SKM-1 treated with dmso at 0.1 percent for 144 hours (cell line): ENCODE results near the gene METTL24.
"Not testable (repeated sequence)": the region's sequence is repeated elsewhere in the genome, so short reads cannot be mapped to it uniquely, and the experiment has no call there.

Experiments
- DNase-seq: peaks from one replicate; lab custom pipeline; 2025; ENCODE audit not compliant: unreplicated experiment; lab: John Stamatoyannopoulos, UW

The METTL24 gene

DNA sequence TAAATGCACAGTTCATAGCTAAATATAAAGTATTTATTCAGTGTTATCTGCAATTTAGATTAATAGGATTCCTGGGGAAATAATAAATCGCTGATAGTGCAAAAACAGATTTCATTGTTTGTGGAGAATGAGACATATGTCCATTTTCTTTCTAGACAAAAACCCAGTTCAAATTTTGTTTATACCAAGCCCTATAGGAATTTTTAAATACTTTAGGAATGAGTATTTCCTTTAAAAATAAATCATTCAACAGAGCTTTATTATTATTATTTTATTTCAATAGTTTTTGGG, 86.5 kb downstream of the METTL24 start:
- no peak for DNase-seq

DNA sequence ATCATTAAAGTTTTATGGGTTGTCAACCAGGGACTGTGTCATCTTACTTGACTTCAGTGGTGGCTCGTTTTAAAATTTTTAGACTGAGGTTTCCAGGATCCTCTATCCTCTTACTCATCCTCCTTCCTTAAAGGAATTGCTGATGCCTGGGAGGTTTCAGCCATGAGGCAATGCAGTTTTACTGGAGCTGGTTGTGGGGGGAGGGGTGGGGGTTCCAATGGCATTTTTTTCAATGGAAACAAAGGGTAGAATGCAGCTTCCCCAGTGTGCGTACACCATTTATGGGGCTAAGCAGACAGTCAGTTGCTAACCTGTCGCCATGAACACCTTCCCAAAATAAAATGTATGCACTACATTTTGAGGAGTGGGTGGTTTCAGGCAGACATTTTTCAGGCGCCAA, 88.0 kb downstream of the METTL24 start:
- DNase-seq: no peak

DNA sequence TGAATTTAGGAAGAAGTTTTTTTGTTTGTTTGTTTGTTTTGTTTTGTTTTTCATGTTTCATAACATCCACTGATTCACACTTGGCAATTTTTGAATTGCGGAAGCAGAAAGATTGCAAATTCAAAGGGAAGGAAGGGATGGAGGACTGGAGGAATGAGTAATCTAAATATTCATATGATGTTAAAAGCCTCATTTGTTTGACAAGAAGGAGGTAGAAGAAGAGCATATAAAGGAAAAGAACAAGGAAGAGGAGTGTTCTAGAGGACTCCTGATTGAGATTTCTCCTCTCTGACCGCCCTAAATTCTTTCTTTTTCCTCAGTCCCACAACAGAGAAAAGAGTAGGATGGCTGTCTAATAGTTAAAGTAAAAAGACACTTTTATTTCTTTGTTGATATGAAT, 88.5 kb downstream of the METTL24 start:
- no peak for DNase-seq

DNA sequence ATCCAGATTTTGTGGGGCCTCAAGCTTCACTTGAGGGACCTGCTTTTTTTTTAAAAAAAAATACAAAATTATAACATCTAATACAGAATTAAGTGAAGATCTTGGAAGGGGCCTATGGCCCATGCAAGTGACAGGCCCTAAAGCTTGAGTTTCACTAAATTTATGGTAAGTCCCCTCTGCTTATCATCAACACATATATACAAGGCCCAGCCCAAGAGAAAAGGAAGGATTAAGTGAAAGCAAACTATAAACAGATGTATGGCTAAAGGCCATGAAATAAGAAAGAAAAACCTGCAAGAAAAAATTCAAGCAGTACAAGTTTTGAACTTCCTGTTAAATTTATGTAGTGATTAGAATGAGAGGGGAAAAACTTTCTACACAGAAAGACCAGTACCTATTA, 91.2 kb downstream of the METTL24 start:
- DNase-seq: no peak

DNA sequence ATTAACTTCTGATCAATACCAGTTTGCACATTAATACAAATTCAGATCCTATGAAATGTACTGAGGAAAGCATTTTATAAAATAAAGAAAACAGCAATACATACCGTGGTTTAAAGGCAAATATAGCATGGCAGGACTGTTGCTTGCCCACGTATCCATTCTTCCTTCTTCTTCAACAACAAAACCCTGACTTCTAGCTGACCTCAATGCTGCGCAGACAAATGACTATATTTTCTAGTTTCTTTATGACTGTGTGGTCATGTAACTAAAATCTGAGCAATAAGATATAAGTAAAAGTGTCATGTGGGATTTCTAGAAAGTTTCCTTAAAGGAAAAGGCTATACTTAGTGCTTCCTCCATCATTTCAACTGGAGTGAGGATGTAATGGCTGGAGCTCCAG, 92.9 kb downstream of the METTL24 start:
- no peak for DNase-seq

DNA sequence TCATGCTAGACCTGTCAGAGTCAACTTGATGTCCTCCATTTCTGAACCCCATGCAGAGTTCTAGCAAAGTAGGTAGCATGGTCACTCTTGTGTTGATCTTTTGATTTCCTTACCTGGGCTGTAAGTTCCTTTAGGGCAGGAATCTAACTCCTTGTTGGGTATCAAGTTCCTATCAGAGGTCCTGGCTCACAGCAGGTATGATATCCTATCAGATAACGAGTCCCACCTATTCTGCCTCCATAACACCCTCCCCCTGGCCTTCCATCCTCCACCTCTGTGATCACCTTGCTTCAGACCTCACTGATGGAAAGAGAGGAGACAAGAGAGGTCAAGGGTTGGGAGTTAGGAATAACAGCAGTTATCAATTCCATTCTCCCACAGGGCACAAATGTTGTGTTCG, 101.8 kb downstream of the METTL24 start:
- no peak for DNase-seq

DNA sequence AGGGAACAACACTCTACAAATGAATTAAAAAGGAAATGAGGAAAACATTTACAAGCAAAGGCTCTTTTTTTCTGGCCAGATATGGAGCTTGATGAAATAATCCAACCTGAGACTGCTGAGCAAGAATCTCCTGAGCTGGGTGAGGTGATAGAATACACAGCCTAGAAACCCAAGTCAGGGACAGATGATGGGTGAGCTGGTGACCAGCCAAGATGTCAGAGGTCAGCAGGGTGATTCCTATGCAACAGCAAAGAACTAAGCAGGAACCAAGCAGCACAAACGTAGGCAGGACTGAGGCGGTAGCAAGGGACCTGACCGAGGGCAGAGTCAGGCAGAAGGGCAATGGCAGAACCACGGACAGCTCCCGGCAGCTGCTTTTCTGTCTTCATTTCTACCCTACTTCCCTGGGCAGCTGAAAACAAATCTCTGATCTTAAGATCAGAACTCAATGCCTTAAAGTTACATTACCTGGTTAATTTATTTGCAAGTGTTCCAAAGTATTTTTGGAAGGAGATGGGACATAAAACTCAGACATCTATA, 102.9 kb downstream of the METTL24 start:
- DNase-seq: no peak

DNA sequence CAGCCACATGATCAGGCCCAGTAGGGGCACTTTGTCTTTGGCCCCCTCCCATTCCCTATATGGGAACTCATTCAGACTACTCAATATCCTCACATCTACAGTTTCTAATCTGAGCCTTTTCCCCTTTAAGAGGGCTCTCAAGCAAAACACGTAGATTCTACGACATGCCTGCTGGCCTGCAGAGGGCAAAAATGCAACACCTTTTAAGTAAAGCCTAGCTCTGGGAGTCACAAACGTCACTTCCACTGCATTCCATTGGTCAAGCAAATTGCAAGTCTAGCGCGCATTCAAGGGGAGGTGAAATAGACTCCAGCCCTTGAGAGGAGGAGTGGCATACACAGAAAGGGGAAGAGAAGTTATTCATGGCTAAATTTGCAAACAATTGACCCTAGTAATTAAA, 107.3 kb downstream of the METTL24 start:
- no peak for DNase-seq

DNA sequence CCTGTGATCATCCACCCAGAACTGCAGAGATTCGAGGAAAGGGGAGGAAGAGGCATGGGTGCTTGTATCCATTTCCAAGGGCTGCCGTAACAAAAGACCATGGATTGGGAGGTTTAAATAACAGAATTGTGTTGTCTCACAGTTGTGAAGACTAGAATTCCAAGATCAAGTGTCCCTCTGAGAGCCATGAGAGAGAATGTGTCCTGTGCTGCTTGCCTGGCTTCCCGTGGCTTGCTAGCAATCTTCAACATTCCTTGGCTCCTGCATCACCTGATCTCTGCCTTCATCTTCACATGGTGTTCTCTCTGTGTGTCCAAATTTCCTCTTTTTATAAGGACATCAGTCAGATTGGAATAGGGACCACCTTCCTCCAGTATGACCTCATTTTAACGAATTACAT, 108.1 kb downstream of the METTL24 start:
- no peak for DNase-seq

DNA sequence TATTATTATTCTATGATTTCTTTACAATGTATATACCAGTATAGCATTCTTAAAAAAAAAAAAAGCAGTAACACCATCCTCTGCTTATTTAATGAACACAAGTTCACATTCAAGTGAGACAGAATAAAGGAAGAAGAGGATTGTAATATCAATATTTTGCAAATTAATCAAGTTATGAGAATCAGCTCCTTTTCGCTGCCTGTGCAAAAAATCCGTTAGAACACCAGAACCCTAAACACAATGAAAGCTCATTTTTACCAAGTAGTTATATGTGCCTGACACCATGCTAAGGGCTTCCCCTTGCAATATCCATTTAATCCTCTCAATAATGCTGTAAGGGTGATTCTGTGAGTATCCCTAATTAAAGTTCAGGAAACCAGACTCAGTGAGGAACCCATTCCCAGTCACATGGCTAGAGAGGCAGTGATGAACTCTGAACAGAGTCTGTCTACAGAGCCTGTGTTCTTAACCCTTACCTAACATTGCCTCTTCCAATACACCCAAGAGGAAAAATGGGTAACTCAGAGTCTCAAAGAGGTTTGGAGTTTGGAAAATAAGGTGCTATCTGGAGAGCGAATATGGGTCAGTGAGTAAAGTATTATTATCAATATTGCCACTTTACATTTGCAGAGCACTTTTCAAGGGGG, 111.1 kb downstream of the METTL24 start:
- no peak for DNase-seq

DNA sequence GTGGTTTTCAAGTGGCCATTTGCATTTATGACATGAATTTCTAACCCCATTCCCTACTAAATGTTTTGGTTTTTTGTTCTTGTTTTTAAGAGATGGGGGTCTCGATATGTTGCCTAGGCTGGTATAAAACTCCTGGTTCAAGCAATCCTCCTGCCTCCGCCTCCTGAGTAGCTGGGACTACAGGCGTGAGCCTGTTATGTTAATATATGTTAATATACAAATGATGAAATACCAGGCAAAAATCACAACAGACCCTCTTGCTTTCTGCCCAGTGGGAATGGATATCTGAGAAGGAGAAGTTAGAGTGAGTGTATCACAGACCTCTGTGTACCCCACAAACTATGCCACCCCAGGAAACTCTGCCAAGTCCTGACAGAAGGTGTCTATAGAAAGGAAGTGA, 111.8 kb downstream of the METTL24 start:
- DNase-seq: no peak

DNA sequence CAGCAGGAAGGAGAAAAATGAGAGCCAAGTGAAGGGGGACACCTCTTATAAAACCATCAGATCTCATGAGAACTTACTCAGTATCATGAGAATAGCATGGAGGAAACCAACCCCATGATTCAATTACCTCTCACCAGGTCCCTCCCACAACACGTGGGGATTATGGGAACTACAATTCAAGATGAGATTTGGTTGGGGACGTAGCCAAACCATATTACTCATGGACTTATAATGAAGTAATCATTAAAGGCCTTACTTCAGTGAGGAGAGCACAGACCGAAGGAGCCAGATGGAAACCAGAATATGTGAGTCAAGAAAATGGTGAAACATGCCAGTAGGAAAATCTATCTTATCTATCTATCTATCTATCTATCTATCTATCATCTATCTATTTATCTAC, 113.5 kb downstream of the METTL24 start:
- not testable (repeated sequence) for DNase-seq

DNA sequence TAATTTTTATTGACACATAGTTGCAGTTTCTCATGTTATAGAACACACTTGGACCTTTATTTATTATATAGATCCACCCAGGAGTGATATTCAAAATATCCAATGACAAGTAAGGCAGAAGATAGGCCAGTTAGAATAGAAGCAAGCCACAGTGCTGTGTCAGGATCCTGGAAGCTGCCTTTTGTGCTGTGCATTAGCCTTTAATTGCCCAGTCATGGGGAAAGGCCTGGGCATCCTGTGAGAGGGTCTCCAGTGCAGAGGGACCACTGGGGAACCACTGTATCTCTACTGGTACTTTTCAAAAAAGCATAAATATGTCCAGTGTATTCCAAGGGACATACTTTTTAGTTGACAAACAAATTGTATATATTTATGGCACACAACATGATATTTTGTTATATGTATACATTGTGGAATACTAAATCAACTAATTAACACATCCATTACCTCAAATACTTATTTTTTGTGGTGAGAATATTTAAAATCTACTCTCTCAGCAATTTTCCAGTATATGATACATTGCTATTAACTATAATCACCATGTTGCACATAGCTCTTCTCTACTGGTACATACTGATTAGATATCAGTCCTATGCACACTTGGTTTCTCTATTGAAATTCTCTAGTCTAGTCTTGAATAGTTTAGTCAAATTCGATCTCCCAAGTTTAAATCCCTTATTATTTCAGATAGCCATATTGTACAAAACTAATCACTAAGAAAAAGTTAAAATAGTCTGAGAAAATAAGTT, 118.4 kb downstream of the METTL24 start:
- DNase-seq: no peak

DNA sequence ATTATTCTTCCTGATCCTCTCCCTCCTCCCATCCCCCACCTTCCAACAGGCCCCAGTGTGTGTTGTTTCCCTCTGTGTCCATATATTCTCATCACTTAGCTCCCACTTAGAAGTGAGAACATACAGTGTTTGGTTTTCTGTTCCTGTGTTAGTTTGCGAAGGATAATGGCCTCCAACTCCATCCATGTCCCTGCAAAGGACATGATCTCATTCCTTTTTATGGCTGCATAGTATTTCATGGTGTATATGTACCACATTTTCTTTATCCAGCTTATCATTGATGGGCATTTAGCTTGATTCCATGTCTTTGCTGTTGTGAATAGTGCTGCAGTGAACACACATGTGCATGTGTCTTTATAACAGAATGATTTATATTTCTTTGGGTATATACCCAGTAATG, 122.1 kb downstream of the METTL24 start:
- not testable (repeated sequence) for DNase-seq

DNA sequence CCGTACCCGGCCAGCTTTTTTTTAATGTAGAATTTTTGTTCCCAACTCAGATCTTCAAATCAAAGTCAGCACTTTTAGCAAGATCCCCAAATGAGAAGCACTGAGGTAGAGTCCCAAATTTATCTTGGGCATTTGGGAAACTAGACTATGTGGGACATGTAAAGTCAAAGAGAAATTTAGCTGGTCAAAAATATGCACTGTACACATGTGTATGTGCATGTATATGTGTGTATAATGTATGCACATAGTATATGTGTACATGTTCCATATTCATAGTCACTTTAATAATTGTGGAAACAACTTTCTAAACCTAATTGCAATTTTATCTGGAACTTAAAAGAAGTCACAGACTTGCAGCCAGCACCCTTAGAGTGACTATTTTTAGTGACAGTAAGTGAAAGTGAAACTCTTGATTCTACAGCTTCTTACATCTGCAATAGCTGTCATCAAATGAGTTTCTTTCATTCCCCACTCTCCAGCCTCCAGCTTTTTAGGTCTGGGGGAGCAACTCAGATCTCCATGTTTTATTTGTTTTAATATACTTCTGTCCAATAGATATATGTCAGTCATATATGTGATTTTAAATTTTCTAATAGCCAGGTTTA, 124.3 kb downstream of the METTL24 start:
- no peak for DNase-seq

DNA sequence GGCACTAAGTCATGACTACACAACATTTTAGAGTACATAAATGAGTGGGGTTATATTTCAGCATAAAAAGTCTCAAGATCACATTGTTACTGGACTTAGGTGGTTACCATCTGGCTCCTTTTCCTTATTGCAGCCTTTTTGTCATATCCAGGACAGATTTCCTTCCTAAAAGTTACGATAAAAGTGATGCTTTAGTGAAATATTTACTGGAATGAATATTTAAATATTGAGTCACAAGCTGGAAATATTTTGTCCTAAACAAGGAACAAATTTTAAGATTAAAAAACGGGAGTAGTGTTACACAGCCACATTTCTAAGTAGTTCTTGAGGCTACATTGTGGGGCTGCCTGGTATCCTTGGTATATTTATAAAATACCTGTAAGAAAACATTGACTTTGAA, 125.7 kb downstream of the METTL24 start:
- no peak for DNase-seq

DNA sequence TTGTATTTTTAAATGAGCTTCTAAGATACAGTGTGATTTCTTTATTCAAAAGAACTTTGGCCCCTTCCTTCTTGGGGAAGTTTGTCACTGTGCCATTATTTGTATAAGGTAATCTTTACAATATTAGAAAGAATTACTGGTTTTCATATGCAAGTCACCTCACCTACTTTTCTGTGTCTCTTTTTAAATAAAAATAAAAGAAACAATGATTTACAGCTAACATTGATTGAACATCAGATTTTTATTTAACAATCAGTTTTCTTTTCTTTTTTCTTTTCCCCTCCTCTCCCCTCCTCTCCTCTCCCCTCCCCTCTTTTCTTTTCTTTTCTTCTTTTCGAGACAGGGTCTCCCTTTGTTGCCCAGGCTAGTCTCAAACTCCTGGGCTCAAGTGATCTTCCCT, 131.9 kb downstream of the METTL24 start:
- DNase-seq: no peak

DNA sequence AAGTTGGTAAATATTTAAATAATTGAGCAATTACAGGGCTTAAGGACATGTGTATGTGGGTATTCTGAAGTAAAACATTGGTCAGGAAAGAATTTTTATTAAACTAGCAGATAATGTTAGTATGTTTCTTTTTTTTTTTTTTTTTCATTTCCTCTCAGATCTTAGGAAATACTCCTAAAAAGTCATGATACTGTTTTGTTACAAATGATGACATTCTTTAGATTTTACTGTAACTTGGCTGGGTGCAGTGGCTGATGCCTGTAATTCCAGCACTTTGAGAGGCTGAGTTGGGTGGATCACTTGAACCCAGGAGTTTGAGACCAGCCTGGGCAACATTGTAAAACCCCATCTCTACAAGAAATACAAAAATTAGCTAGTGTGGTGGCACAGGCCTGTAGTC, 136.4 kb downstream of the METTL24 start:
- DNase-seq: no peak

DNA sequence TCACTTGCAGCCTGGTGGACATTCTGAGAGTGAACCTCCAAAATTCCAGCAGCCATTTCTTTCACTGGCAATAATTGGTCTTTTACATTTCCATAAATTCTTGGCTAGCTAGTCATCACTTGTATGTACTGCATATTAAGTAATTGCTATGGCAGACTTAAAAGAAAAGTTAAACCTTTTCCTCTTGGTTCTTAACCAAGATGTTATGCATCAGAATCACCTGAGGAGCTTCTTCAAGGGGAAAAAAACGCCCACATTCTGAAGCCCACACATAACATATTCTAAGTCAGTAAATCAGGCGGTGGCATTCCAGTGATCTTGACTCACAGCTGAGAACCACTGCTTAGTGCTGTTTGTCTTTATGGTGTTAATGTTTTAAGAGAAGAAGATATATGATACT, 140.9 kb downstream of the METTL24 start:
- no peak for DNase-seq

DNA sequence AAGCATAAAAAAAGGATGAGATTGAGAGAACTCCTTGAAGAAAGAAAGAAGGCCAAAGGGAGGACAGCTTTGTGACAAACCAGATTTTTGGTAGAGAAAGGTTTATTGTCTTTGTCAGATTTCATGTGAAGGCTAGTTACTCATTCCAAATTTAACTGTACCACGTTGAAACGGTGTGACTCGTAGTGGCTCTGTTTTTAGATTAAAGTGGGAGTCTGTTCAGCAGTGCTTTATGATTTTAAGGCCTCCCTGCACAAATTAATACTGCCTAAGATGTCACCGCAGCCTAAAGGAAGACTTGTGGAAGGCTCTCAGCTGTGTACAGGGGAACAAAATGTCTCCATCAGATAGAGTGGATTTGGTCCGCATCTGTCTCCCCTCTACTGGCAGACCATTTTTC, 142.0 kb downstream of the METTL24 start:
- no peak for DNase-seq

DNA sequence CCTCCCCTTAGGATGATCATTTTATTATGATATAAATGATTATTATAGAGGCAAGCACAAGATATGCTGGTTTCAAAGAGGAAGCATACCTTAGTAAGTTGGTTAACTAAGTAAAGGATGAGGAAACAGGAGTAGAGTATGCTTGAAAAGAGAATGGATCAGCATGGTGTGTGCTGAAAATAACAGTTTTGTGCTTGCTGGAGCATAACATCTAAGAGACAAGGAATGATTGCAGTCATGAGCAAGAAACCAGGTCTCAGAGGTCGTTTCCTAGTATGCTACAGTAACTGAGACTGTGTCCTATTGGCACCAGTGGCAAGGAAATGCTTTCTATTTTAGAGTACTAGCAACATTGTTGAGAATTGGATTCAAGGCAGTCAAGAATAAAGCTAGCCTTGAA, 143.8 kb downstream of the METTL24 start:
- no peak for DNase-seq

DNA sequence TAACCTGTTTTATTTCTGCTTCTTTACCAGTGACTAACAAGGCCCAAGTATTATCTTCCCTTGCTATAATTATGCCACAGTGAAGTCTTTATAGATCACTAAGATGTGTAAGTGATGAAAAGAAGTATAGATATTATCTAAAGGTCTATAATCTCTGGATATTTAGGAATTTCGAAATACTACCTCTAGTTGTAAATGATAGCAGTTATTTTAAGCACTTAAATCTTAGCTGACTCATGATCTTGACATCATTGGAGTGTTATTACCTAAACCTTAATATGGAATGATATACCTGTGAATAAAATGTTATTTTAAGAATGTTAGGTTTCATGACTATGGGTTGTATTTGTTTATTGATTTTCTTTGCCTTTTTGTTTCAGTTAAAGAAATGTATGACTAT, 146.4 kb downstream of the METTL24 start:
- no peak for DNase-seq

DNA sequence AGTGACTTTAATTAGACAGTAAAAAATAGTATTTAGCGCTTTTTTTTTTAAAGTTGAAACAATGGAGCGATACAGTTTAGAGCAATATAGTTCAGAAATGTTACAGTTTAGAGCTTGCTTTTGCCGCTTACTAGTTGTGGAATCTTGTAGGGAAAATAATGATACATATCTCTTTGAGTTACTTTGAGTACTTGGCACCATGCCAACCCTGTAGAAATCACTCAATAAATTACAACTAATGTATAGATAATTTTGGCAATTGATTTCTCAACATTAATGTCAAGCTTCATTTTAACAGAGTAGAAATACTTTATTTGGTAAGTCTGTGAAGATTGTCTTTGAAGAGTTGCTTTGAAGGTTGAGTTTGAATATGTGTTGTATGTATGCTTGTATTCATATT, 150.5 kb downstream of the METTL24 start:
- DNase-seq: no peak
